Activated CD4-positive, alpha-beta T cell treated with anti-CD3 and anti-CD28 coated beads for 48 hours (primary cell): Measurements from ENCODE around the gene HECA.
"Not testable (repeated sequence)": the region's sequence is repeated elsewhere in the genome, so short reads cannot be mapped to it uniquely, and the experiment has no call there.

Source experiments
- DNase-seq: peaks from one replicate; pipeline ENCODE4 v3.0.0-alpha.2; 2020

The HECA gene

DNA sequence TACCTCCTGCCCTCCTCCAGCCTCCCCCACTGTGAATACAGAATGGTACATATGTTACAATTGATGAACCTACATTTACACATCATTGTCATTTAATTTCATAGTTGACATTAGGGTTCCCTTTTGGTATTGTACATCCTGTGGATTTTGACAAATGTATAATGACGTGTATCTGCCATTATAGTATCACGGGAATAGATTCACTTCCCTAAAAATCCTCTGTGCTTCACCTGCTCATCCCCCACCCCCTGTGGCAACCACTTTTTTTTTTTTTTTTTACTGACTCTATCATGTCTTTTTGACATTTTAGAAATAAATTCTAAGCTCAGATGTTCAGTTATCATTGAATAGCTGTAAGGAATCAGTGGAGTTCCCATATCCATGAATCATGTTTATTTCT is 30.4 kb downstream of the HECA start:
- no peak for DNase-seq

DNA sequence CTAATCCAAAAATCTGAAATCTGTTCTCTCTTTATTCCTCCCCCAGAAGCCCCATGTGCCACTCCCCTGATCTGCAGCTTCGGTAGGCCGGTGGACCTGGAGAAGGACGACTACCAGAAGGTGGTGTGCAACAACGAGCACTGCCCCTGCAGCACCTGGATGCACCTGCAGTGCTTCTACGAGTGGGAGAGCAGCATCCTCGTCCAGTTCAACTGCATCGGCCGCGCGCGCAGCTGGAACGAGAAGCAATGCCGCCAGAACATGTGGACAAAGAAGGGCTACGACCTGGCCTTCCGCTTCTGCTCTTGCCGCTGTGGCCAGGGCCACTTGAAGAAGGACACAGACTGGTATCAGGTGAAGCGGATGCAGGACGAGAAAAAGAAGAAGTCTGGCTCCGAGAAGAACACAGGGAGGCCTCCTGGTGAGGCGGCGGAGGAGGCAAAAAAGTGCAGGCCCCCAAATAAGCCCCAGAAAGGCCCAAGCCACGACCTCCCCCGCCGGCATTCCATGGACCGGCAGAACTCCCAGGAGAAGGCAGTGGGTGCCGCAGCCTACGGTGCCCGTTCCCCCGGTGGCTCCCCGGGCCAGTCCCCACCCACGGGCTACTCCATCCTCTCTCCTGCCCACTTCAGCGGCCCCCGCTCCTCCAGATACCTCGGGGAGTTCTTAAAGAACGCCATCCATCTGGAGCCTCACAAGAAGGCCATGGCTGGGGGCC is 31.5 kb downstream of the HECA start:
- DNase-seq: no peak

GRCh38 chr6:139166956-139167313 is 32.1 kb downstream of the HECA start:
- DNase-seq: no peak

GRCh38 chr6:139172151-139172550 is 37.3 kb downstream of the HECA start:
- DNase-seq: no peak

GRCh38 chr6:139172567-139172966 is 37.7 kb downstream of the HECA start:
- DNase-seq: no peak

- DNase-seq: no peak
Measured at GRCh38 chr6:139173172-139173571, 38.3 kb downstream of the HECA start.

GRCh38 chr6:139173822-139174221 is 38.9 kb downstream of the HECA start:
- DNase-seq: no peak

GRCh38 chr6:139174961-139175360 is 40.1 kb downstream of the HECA start:
- DNase-seq: no peak

DNA sequence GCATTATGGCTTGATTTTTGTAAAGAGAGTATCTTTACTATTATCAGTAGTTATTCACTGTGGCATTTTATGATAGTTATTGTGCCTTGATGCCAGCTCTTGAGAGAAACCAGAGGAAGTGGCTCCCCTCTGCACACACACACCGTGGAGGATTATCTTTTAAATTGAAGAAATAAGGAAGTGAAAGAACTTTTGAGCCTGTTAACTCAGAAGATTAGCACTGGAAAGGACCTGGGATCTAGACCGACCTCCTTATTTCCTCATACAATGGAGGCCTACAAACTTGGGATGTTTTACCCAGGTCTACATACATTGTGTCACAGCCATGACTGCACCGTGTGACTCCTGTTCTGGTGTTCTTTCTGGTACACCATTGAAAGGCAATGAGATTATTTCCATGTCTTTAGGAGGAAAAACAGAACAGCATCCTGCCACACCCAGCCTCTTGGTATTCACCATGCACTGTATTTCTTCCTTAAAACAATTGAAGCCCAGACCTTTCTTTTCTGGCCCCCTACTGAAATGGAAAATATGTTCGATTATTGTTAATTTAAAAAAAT is 40.6 kb downstream of the HECA start:
- no peak for DNase-seq

GRCh38 chr6:139181236-139181635 is 46.4 kb downstream of the HECA start:
- no peak for DNase-seq

DNA sequence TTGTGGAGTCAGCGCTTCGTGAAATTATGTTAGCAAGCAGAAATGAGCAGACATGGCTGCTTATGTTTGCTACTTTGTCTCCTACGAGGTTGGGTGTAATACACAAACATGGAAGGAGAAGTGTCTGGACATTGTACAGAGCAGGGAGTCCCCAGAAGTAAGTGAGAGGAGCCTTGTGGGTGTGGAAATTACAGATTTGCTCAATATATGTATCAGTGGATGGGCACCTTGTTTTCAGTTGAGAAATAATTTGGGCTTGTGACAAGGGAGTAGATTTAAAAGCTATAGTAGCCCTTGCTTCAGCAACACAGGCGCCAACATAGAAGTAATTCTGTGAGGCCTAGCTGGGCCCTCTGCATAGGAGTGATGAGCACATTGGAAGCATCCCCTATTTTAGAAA is 49.2 kb downstream of the HECA start:
- no peak for DNase-seq

DNA sequence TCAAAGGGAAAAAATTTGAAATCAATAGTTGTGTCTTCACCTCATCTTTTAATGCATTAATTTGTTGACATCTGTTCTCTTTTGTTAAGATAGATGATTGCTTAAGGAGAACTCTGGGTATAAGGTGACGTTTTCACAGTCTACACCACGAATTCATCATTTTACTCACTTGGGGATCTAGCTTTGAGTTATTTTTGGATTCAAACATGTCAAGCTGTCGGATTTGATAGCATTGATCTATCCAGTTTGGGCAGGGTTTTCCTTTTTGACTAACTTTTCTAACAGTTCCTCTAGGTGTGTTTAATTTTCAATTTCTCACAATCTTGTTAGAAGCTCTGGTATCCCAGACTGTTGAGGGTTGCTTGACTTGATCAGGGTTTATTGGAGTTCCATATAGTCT is 49.6 kb downstream of the HECA start:
- DNase-seq: no peak

DNA sequence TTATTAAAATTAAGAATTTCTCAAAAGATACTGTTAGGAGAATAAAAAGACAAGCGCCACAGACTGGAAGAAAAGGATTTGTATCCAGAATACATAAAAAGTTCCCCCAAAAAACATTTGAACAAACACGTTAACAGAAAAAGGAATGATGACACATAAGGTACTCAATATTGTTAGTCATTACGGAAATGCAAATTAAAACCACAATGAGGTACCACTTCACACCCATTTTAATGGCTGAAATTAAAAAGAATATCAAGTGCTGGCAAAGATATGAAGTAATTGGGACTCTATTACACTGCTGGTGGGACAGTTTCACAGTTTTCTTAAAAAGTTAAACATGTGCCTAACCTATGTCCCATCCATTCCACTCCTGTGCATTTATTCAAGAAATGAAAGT is 51.4 kb downstream of the HECA start:
- DNase-seq: no peak

DNA sequence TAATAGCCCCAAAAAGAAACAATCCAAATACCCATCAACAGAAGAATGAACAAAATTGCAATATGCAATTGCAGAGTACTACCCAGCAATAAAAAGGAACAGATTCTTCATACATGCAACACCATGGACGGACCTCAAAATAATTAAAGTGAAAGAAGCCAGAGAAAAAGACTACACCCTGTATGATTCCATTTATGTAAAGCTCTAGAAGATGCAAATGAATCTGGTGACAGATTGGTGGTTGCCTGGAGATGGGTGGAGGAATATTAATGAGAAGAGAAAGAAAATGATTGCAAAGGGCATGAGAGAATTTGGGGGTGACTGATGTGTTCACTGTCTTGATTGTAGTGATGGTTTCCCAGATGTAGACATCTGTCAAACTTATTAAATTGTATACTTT is 51.8 kb downstream of the HECA start:
- DNase-seq: no peak

- no peak for DNase-seq
Measured at GRCh38 chr6:139187489-139187888, 52.6 kb downstream of the HECA start.

GRCh38 chr6:139189665-139190064 is 54.8 kb downstream of the HECA start:
- DNase-seq: no peak

GRCh38 chr6:139194740-139195139 is 59.9 kb downstream of the HECA start:
- DNase-seq: no peak

DNA sequence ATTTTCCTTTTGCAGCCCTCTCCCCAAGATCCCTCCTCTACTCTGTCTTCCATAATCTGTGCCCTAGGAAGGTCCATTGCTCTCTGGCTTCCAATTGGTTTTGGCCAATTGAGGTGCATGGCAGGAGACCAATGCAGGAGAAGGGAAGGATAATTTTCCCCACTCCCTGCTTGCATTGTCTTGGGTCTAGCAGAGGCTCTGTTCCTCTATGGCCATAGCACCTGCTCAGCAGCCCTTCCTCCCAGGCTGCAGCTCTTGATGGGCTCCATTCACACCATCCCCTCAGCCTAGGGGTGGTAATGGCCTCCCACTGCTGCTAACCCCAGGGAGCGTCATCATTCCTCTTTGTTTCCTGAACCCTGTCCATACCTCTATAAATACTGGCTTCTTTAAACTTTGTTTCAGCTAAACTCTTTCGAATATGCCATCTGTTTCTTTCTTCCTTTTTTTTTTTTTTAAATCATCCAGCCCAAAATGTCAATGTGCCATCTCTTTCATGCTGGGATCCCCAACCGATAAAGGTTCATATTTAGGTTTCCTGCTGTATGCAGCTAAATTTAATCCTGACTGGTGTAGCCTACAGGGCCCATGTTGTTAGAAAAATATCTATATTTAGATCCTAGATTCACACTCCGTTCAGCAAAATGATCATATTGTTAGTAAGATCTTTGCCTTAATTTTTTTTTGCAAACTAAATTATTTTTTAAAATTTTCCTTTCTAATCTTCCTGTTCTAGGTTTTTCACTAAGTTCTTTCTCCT is 63.8 kb downstream of the HECA start:
- no peak for DNase-seq

DNA sequence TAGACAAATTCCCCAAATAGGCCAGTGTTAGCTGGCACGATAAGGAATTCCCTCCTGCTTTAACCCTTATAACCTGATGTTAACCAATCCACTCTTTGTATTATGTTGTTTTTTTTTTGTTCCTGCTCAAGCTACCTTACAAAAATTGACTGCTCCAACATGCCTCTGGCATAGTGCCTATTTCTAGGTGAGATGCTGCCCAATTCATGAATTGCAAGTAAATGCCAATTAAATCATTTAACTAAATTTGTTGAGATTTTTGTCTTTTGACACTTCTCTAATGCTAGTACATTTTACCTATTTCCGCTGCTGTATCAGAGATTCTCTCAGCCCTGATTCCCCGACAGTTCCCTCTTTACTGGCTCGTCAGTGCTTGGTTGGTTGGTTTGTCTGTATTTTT is 66.5 kb downstream of the HECA start:
- DNase-seq: no peak

DNA sequence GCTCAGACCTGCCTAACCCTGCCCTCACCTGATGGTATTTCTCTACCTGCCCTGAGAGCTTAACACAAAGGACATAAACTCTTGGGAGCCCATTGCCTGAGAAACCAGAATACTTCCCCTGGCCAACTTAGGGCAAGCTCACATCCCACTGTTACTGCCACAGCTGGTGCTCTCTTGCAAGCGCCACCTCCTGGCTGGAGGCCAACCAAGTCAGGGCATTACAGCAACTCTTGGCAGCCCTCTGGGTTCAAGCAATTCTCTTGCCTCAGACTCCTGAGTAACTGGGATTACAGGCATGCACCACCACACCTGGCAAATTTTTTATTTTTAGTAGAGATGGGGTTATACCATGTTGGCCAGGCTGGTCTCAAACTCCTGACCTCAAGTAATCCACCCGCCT is 70.1 kb downstream of the HECA start:
- DNase-seq: peak; percentile 17

DNA sequence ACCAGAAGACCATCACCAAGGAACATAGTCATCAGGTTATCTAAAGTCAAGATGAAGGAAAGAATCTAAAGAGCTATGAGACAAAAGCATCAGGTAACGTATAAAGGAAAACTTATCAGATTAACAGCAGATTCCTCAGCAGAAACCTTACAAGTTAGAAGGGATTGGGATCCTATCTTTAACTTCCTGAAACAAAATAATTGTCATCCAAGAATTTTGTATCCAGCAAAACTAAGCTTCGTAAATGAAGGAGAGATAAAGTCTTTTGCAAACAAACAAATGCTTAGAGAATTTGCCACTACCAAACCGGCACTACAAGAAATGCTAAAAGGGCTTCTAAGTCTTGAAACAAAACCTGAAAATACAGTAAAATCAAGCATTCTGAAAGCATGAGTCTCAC is 71.0 kb downstream of the HECA start:
- no peak for DNase-seq

GRCh38 chr6:139210766-139211165 is 75.9 kb downstream of the HECA start:
- not testable (repeated sequence) for DNase-seq

DNA sequence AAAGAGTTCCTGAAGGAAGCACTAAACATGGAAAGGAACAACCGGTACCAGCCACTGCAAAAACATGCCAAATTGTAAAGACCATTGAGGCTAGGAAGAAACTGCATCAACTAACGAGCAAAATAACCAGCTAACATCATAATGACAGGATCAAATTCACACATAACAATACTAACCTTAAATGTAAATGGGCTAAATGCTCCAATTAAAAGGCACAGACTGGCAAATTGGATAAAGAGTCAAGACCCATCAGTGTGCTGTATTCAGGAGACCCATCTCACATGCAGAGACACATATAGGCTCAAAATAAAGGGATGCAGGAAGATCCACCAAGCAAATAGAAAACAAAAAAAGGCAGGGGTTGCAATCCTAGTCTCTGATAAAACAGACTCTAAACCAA is 77.6 kb downstream of the HECA start:
- not testable (repeated sequence) for DNase-seq

GRCh38 chr6:139219271-139219729 is 84.4 kb downstream of the HECA start:
- peak; percentile 78 for DNase-seq
